WI38 (cell line): ENCODE measurements around the gene CEP85L.

ENCODE experiments used
- H3K4me3 ChIP-seq: 2 replicates; pipeline ENCODE4 v1.5.1; 2011; ENCODE audit warnings: low read depth, mild to moderate bottlenecking, control low read depth, low read length
- TF ChIP-seq, protein P1 (sequence below): IDR thresholded peaks from 2 replicates; pipeline ENCODE4 v1.5.1; 2012; ENCODE audit warnings: low read depth, mild to moderate bottlenecking, control low read depth, low read length

Gene CEP85L

DNA sequence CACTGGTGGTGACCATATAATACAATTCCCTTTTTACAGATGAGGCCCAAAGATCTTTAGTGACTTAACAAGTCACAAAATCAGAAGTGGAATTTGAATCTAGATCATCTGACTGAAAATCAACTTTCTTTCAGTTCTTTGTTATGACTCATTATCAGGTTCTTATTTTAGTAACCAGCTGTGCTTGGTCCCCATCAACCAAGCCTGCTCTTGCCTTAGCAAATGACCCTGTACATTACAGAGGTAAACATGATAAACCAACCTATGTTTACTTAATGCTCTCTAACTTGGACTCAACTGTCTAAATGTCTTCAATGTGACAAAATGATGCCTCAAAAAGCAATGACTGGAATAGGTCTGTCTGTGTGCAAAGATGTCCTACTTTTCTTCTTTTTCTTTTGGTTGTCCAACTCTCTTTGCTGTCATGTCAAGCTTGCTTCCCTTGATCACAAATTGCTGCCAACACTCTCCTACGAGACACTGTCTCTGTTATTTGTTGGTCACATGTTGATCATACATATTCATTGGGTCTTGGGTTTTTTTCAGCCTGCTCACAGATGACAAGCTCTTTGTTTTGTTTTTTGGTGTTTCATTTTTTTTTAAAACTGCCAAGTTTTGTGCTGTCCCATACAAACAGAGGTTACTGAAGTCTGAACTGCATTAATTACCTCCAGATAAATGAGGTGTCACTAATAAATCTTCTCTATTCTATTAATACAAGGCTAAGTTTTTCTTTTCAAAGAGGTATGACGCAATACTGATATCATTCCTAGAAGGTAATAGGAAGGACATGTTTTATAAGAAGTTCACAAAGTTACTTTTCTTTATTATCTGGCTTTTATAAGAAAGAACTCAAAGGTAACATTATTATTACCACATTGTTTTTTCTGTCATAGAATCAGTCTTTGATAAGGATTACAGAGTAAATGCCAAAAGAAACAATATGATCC lies 165.5 kb downstream of the CEP85L start:
- TF ChIP-seq, protein P1, sequence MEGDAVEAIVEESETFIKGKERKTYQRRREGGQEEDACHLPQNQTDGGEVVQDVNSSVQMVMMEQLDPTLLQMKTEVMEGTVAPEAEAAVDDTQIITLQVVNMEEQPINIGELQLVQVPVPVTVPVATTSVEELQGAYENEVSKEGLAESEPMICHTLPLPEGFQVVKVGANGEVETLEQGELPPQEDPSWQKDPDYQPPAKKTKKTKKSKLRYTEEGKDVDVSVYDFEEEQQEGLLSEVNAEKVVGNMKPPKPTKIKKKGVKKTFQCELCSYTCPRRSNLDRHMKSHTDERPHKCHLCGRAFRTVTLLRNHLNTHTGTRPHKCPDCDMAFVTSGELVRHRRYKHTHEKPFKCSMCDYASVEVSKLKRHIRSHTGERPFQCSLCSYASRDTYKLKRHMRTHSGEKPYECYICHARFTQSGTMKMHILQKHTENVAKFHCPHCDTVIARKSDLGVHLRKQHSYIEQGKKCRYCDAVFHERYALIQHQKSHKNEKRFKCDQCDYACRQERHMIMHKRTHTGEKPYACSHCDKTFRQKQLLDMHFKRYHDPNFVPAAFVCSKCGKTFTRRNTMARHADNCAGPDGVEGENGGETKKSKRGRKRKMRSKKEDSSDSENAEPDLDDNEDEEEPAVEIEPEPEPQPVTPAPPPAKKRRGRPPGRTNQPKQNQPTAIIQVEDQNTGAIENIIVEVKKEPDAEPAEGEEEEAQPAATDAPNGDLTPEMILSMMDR: no peak
- no peak overlapping the region for H3K4me3 ChIP-seq

DNA sequence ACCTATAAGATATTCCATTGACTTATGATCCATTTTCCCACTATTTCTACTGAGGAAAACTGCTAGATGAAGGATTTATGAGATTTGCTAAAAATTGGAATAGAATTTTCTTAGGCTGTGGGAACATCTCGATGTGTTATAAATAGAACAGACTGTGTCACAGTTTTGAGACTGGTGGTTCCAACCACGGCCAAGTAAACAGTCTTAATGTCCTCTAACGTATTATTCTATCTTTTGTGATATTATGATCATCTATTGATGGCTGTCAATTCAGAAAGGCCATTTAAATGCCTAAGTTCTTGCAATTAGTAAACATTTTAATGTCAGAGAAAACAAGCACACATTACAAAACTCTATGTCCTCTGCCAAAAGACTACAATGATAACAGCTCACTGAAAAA lies 174.8 kb downstream of the CEP85L start:
- TF ChIP-seq, protein P1: no peak
- H3K4me3 ChIP-seq: no peak overlapping the region

DNA sequence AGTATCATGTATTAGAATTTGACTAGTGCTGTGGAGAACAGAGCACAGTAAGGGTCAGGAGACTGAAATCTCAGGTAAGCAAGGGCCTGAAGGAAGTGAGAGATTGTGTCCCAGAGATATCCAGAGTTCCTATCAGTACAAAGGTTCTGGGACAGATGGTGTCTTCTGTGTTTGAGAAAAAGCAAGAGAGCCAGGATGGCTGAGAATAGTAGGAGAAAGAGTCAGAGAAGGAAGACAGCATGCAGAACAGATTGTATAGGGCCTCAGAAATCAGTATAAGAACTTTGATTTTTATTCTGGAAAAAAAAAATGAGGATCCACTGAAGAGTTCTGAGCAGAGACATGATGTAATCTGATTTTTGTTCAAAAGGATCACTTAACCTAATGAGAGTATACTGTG lies 178.1 kb downstream of the CEP85L start:
- TF ChIP-seq, protein P1: no peak

DNA sequence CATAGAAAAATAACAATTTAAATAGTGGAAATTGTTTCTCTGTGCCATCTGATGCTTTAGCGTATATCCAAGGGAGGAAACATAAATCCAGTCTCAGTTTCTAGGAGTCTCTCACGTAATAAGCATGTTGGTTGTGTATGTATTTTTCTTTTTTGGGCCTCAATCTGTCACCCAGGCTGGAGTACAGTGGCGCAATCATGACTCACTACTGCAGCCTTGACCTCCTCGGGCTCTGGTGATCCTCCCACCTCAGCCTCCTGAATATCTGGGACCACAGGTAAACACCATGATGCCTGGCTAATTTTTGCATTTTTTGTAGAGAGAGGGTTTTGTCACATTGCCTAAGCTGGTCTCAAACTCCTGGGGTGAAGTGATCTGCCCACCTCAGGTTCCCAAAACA lies 181.9 kb downstream of the CEP85L start:
- H3K4me3 ChIP-seq: no peak overlapping the region
- TF ChIP-seq, protein P1: no peak

More for the DNA sequence above, 178.1 kb downstream of the CEP85L start:
- H3K4me3 ChIP-seq: no peak overlapping the region

DNA sequence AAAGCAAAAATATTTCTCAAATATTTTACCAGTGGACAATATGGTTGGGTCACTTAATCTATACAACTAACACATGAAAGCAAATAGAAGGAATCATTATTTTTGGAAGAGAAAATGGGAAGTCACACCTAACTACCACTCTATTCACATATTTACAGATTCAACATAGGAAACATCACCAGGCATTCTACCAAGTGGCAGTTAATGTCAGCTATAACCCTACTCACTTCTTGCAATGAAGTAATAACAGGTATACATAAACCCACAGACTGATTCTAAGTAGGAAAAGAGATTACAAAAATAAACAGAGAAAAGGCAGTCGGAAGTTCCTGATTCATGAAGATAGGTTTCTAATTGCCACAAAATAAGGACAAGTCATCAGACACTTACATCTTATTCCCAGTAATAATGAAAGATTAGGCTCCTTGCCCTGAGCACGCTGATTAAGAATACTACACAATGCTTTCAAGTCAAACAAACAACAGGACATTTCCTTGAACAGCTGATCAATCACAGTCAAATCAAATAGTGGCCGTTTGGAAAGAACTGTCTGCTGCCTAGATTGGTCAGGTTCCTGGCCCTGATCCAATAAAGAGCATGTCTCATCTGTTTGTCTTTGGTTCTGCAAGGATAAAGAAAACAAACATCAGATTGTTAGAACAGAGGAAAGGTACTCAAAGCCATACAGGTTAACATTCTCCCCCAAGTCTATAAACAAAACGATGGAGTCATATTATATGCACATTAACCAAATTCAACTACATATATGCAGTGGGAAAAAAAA lies 182.5 kb downstream of the CEP85L start:
- no peak overlapping the region for H3K4me3 ChIP-seq
- TF ChIP-seq, protein P1: no peak

DNA sequence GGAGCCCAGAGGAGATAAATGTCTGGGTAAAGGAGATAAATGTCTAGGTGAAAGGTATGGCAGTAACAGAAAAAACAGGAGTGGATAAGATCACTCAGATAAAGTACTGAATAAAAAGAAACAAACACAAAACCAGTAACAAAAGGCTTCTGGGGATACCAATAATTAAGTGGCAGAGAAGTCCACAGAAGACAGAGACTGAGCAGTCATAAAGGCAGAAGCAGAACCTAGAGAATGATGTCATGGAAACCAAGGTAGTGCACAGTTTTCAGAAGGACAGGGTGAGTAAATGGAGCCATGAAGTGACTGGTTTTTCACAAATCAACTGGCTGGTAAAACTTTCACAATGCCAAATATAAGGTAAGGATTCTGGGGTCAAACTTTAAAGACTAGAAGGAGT lies 184.2 kb downstream of the CEP85L start:
- no peak overlapping the region for H3K4me3 ChIP-seq
- TF ChIP-seq, protein P1: no peak

DNA sequence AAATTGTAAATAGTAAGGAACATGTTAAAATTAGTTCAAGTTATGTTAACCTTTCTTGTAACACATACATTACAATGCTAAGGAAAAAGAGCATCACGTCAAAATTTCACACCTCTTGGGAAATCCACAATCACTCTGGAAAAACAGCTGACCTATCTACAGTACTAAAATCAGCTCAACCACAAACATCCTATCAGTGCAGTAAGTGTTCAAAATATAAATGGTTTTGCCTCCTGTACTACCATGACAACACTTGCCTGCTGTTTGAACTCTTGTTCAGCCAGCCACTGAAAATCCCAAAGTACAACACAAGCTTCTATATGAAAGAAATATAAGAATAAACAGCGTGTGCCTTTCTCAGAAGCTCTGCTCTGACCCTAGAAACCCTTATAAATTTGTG lies 186.8 kb downstream of the CEP85L start:
- H3K4me3 ChIP-seq: no peak overlapping the region
- TF ChIP-seq, protein P1: no peak
